ENCODE data around the gene TPH2.

- TF ChIP-seq CHD4 (IDR thresholded peaks at IDR 0.05; ENCODE audit: borderline replicate concordance) (no peak), NFE2L2 (conservative IDR thresholded peaks at IDR 0.05; ENCODE audit: low read length) (no peak), CBX8 (IDR thresholded peaks at IDR 0.05) (no peak), KDM1A (IDR thresholded peaks at IDR 0.05; ENCODE audit: low read depth) (no peak), JUN (IDR thresholded peaks at IDR 0.05) (no peak), BHLHE40 (IDR thresholded peaks at IDR 0.05; ENCODE audit: low read depth, low read length) (no peak), MYC (IDR thresholded peaks at IDR 0.05; ENCODE audit: borderline replicate concordance, low read length) (no peak), POLR2A (IDR thresholded peaks at IDR 0.05; ENCODE audit: low read length) (no peak), TP53 (CRISPR knock-in tag; IDR thresholded peaks at IDR 0.05) (no peak), RFX5 (IDR thresholded peaks at IDR 0.05) (no peak)
- TF ChIP-seq, protein P1, sequence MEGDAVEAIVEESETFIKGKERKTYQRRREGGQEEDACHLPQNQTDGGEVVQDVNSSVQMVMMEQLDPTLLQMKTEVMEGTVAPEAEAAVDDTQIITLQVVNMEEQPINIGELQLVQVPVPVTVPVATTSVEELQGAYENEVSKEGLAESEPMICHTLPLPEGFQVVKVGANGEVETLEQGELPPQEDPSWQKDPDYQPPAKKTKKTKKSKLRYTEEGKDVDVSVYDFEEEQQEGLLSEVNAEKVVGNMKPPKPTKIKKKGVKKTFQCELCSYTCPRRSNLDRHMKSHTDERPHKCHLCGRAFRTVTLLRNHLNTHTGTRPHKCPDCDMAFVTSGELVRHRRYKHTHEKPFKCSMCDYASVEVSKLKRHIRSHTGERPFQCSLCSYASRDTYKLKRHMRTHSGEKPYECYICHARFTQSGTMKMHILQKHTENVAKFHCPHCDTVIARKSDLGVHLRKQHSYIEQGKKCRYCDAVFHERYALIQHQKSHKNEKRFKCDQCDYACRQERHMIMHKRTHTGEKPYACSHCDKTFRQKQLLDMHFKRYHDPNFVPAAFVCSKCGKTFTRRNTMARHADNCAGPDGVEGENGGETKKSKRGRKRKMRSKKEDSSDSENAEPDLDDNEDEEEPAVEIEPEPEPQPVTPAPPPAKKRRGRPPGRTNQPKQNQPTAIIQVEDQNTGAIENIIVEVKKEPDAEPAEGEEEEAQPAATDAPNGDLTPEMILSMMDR (IDR thresholded peaks at IDR 0.05): no peak
- TF ChIP-seq, protein P2, sequence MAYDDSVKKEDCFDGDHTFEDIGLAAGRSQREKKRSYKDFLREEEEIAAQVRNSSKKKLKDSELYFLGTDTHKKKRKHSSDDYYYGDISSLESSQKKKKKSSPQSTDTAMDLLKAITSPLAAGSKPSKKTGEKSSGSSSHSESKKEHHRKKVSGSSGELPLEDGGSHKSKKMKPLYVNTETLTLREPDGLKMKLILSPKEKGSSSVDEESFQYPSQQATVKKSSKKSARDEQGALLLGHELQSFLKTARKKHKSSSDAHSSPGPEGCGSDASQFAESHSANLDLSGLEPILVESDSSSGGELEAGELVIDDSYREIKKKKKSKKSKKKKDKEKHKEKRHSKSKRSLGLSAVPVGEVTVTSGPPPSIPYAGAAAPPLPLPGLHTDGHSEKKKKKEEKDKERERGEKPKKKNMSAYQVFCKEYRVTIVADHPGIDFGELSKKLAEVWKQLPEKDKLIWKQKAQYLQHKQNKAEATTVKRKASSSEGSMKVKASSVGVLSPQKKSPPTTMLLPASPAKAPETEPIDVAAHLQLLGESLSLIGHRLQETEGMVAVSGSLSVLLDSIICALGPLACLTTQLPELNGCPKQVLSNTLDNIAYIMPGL (CRISPR knock-in tag; IDR thresholded peaks at IDR 0.05; ENCODE audit: borderline replicate concordance): no peak
- TF ChIP-seq, protein P3, sequence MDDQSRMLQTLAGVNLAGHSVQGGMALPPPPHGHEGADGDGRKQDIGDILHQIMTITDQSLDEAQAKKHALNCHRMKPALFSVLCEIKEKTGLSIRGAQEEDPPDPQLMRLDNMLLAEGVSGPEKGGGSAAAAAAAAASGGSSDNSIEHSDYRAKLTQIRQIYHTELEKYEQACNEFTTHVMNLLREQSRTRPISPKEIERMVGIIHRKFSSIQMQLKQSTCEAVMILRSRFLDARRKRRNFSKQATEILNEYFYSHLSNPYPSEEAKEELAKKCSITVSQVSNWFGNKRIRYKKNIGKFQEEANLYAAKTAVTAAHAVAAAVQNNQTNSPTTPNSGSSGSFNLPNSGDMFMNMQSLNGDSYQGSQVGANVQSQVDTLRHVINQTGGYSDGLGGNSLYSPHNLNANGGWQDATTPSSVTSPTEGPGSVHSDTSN (IDR thresholded peaks at IDR 0.05): no peak
Observed at GRCh38 chr12:71999795-72000194, 61.1 kb downstream of the TPH2 start.
